RWPE2 (cell line): ENCODE data around the gene KLHL13.

Source experiments
- ATAC-seq: fragments of 200-7000 bp; cut with Tn5 transposase; 3 replicates; pipeline ENCODE4 v1.9.1; 2021; ENCODE audit warnings: low read depth
- DNase-seq: peaks from one replicate; pipeline ENCODE4 v3.0.0-alpha.2; 2020; ENCODE audit warnings: low spot score
- H3K27ac ChIP-seq: fragments of 450-650 bp; 2 replicates; pipeline ENCODE4 v1.5.1; 2017; ENCODE audit warnings: mild to moderate bottlenecking; ENCODE audit not compliant: poor library complexity, severe bottlenecking
- H3K27me3 ChIP-seq: fragments of 250-450 bp; sonication (Bioruptor Pico); 2 replicates; pipeline ENCODE4 v1.5.1; 2021; ENCODE audit warnings: mild to moderate bottlenecking, moderate library complexity; ENCODE audit not compliant: insufficient read depth, poor library complexity, severe bottlenecking
- H3K36me3 ChIP-seq: fragments of 250-450 bp; sonication (Bioruptor Pico); 2 replicates; pipeline ENCODE4 v1.5.1; 2020; ENCODE audit warnings: low read depth, mild to moderate bottlenecking, moderate library complexity
- H3K4me1 ChIP-seq: fragments of 250-450 bp; sonication (Bioruptor Pico); 2 replicates; pipeline ENCODE4 v1.5.1; 2021; ENCODE audit warnings: mild to moderate bottlenecking, moderate library complexity; ENCODE audit not compliant: insufficient read depth, poor library complexity, severe bottlenecking
- H3K4me3 ChIP-seq: fragments of 250-450 bp; sonication (Bioruptor Pico); 2 replicates; pipeline ENCODE4 v1.5.1; 2021; ENCODE audit warnings: mild to moderate bottlenecking, moderate library complexity; ENCODE audit not compliant: severe bottlenecking
- H3K9me3 ChIP-seq: fragments of 250-450 bp; sonication (Bioruptor Pico); 2 replicates; pipeline ENCODE4 v1.5.1; 2021; ENCODE audit warnings: mild to moderate bottlenecking, moderate library complexity; ENCODE audit not compliant: severe bottlenecking
- CTCF ChIP-seq: fragments of 450-650 bp; IDR thresholded peaks from one replicate; pipeline ENCODE4 v1.5.1; 2017; ENCODE audit warnings: mild to moderate bottlenecking, moderate library complexity; ENCODE audit not compliant: poor library complexity, severe bottlenecking

Gene KLHL13

GRCh38 chrX:117860517-117860916 lies 256.1 kb downstream of the KLHL13 start:
- Histone ChIP-seq H3K27me3 (no peaks in the 10 kb centered on the region), H3K36me3 (no peaks in the 10 kb centered on the region), H3K4me3 (no peak overlapping the region), H3K27ac (no peak overlapping the region), H3K9me3 (no peaks in the 10 kb centered on the region), H3K4me1 (no peaks in the 10 kb centered on the region)
- no peak for DNase-seq
- TF ChIP-seq CTCF: no peak
- no peak for ATAC-seq

GRCh38 chrX:117854806-117855205 lies 261.8 kb downstream of the KLHL13 start:
- no peak for TF ChIP-seq CTCF
- no peaks in the 10 kb centered on the region for H3K36me3 ChIP-seq
- no peak for ATAC-seq
- no peak for DNase-seq
- no peak overlapping the region for H3K4me3 ChIP-seq
- H3K4me1 ChIP-seq: no peaks in the 10 kb centered on the region
- no peaks in the 10 kb centered on the region for H3K27me3 ChIP-seq
- no peak overlapping the region for H3K27ac ChIP-seq
- H3K9me3 ChIP-seq: no peaks in the 10 kb centered on the region

DNA sequence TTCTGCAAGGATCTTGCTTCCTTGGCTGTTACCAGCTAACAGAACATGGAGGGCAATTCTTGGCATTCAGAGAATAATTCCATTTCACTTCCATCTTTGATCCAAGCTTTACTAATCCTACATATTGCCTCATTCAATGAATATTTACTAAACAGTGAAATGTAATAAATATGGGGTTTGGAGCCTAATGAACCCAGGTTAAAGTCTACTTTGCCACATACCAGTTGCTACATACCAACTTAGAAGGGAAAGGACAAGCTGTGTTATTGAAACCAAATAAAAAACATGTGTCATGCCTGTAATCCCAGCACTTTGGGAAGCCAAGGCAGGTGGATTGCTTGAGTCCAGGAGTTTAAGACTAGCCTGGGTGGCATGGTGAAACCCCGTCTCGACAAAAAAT lies 265.6 kb downstream of the KLHL13 start:
- Histone ChIP-seq H3K27me3 (no peaks in the 10 kb centered on the region), H3K36me3 (no peaks in the 10 kb centered on the region), H3K4me1 (no peaks in the 10 kb centered on the region), H3K9me3 (no peaks in the 10 kb centered on the region), H3K27ac (no peak overlapping the region), H3K4me3 (no peak overlapping the region)
- DNase-seq (no peak), ATAC-seq (no peak)
- TF ChIP-seq CTCF: no peak
